ENCODE results near the gene COL17A1. TPM values are rescaled to one million over a fixed set of nuclear protein-coding genes. Genes with fewer than 3 reads are reported as not detected.

Gene COL17A1
- total RNA-seq, 1 experiment from 2014 or later = 0.30 TPM

GRCh38 chr10:104041891-104042535 is 43.7 kb downstream of the COL17A1 start:
- DNase-seq = no peak
- Histone ChIP-seq H3K36me3 (no peaks in the 10 kb centered on the region), H3K9me3 (no peaks in the 10 kb centered on the region), H3K27me3 (no peaks in the 10 kb centered on the region), H3K4me3 (no peak overlapping the region)

- no peak for DNase-seq
- Histone ChIP-seq H3K27me3 (no peaks in the 10 kb centered on the region), H3K36me3 (no peaks in the 10 kb centered on the region), H3K4me3 (no peak overlapping the region), H3K9me3 (no peaks in the 10 kb centered on the region)
Measured at GRCh38 chr10:104040862-104041789, 44.6 kb downstream of the COL17A1 start.

- no peak overlapping the region for H3K4me3 ChIP-seq
- no peaks in the 10 kb centered on the region for H3K27me3 ChIP-seq
- no peak for DNase-seq
- no peaks in the 10 kb centered on the region for H3K36me3 ChIP-seq
- H3K9me3 ChIP-seq = no peaks in the 10 kb centered on the region
Measured at GRCh38 chr10:104040382-104040781, 45.3 kb downstream of the COL17A1 start.

- no peak for DNase-seq
- no peaks in the 10 kb centered on the region for H3K27me3 ChIP-seq
- H3K4me3 ChIP-seq = no peak overlapping the region
- H3K36me3 ChIP-seq = no peaks in the 10 kb centered on the region
- H3K9me3 ChIP-seq = no peaks in the 10 kb centered on the region
Measured at GRCh38 chr10:104038958-104039752, 46.5 kb downstream of the COL17A1 start.

- DNase-seq = no peak
- Histone ChIP-seq H3K27me3 (no peaks in the 10 kb centered on the region), H3K36me3 (no peaks in the 10 kb centered on the region), H3K4me3 (no peak overlapping the region), H3K9me3 (no peaks in the 10 kb centered on the region)
Measured at GRCh38 chr10:104038537-104038936, 47.1 kb downstream of the COL17A1 start.

- no peaks in the 10 kb centered on the region for H3K9me3 ChIP-seq
- no peaks in the 10 kb centered on the region for H3K27me3 ChIP-seq
- H3K36me3 ChIP-seq = no peaks in the 10 kb centered on the region
- no peak overlapping the region for H3K4me3 ChIP-seq
- DNase-seq = no peak
Measured at GRCh38 chr10:104037261-104037951, 48.3 kb downstream of the COL17A1 start.

- no peaks in the 10 kb centered on the region for H3K36me3 ChIP-seq
- no peaks in the 10 kb centered on the region for H3K27me3 ChIP-seq
- no peak overlapping the region for H3K4me3 ChIP-seq
- H3K9me3 ChIP-seq = no peaks in the 10 kb centered on the region
- no peak for DNase-seq
Measured at GRCh38 chr10:104036518-104037260, 49.0 kb downstream of the COL17A1 start.

GRCh38 chr10:104036069-104036384 is 49.7 kb downstream of the COL17A1 start:
- H3K4me3 ChIP-seq = no peak overlapping the region
- no peaks in the 10 kb centered on the region for H3K9me3 ChIP-seq
- H3K36me3 ChIP-seq = no peaks in the 10 kb centered on the region; the same call in 1 of the 2 replicates
- H3K27me3 ChIP-seq = no peaks in the 10 kb centered on the region
- no peak for DNase-seq

GRCh38 chr10:104035194-104036068 is 50.2 kb downstream of the COL17A1 start:
- DNase-seq = no peak
- Histone ChIP-seq H3K9me3 (no peaks in the 10 kb centered on the region), H3K36me3 (no peaks in the 10 kb centered on the region; the same call in 1 of the 2 replicates), H3K27me3 (no peaks in the 10 kb centered on the region), H3K4me3 (no peak overlapping the region)

GRCh38 chr10:104034401-104035193 is 51.1 kb downstream of the COL17A1 start:
- no peaks in the 10 kb centered on the region; the same call in 1 of the 2 replicates for H3K36me3 ChIP-seq
- no peaks in the 10 kb centered on the region for H3K27me3 ChIP-seq
- H3K9me3 ChIP-seq = no peaks in the 10 kb centered on the region
- no peak overlapping the region for H3K4me3 ChIP-seq
- DNase-seq = no peak

- Histone ChIP-seq H3K4me3 (no peak overlapping the region), H3K9me3 (no peaks in the 10 kb centered on the region), H3K36me3 (no peaks in the 10 kb centered on the region; the same call in 1 of the 2 replicates), H3K27me3 (no peaks in the 10 kb centered on the region)
- no peak for DNase-seq
Measured at GRCh38 chr10:104033966-104034365, 51.7 kb downstream of the COL17A1 start.

- H3K36me3 ChIP-seq = no peaks in the 10 kb centered on the region; the same call in 1 of the 2 replicates
- no peak for DNase-seq
- H3K9me3 ChIP-seq = no peaks in the 10 kb centered on the region
- H3K4me3 ChIP-seq = no peak overlapping the region
- H3K27me3 ChIP-seq = no peaks in the 10 kb centered on the region
Measured at GRCh38 chr10:104033401-104033930, 52.2 kb downstream of the COL17A1 start.

GRCh38 chr10:104032144-104032775 is 53.4 kb downstream of the COL17A1 start:
- no peak overlapping the region for H3K4me3 ChIP-seq
- no peaks in the 10 kb centered on the region for H3K27me3 ChIP-seq
- H3K9me3 ChIP-seq = no peaks in the 10 kb centered on the region

GRCh38 chr10:104031631-104032030 is 54.0 kb downstream of the COL17A1 start:
- Histone ChIP-seq H3K27me3 (no peaks in the 10 kb centered on the region), H3K4me3 (no peak overlapping the region), H3K36me3 (peaks cover 3% of the 10 kb centered on the region), H3K9me3 (no peaks in the 10 kb centered on the region)
- no peak for DNase-seq

More at GRCh38 chr10:104032144-104032775, 53.4 kb downstream of the COL17A1 start:
- H3K36me3 ChIP-seq = peaks cover 3% of the 10 kb centered on the region
- DNase-seq = no peak

Data from MG63 (cell line).